ENCODE measurements around the gene CORO2B.
A peak's percentile ranks its signal among the peaks of the same experiment; 100 is the strongest.

CORO2B gene

GRCh38 chr15:68608844-68609232 lies 30.0 kb downstream of the CORO2B start:
- no peak overlapping the region for H3K4me3 ChIP-seq (ENCODE audit: low read depth, low read length)
- TF ChIP-seq MYC (IDR thresholded peaks at IDR 0.05; ENCODE audit: low read depth, low read length) (no peak), POLR2A (IDR thresholded peaks at IDR 0.05; ENCODE audit: extremely low read depth, insufficient read length) (no peak)
- TF ChIP-seq, protein P1, sequence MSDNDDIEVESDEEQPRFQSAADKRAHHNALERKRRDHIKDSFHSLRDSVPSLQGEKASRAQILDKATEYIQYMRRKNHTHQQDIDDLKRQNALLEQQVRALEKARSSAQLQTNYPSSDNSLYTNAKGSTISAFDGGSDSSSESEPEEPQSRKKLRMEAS (IDR thresholded peaks at IDR 0.05; ENCODE audit: low read depth, low read length) = no peak
- TF ChIP-seq, protein P2, sequence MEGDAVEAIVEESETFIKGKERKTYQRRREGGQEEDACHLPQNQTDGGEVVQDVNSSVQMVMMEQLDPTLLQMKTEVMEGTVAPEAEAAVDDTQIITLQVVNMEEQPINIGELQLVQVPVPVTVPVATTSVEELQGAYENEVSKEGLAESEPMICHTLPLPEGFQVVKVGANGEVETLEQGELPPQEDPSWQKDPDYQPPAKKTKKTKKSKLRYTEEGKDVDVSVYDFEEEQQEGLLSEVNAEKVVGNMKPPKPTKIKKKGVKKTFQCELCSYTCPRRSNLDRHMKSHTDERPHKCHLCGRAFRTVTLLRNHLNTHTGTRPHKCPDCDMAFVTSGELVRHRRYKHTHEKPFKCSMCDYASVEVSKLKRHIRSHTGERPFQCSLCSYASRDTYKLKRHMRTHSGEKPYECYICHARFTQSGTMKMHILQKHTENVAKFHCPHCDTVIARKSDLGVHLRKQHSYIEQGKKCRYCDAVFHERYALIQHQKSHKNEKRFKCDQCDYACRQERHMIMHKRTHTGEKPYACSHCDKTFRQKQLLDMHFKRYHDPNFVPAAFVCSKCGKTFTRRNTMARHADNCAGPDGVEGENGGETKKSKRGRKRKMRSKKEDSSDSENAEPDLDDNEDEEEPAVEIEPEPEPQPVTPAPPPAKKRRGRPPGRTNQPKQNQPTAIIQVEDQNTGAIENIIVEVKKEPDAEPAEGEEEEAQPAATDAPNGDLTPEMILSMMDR (IDR thresholded peaks at IDR 0.05; ENCODE audit: low read depth, low read length) = no peak
- no peak for DNase-seq (ENCODE audit: low read depth)

GRCh38 chr15:68609629-68610028 lies 30.8 kb downstream of the CORO2B start:
- DNase-seq (ENCODE audit: low read depth) = peak; percentile 58
- no peak overlapping the region for H3K4me3 ChIP-seq (ENCODE audit: low read depth, low read length)
- TF ChIP-seq, protein P2 (IDR thresholded peaks at IDR 0.05; ENCODE audit: low read depth, low read length) = no peak

- H3K4me3 ChIP-seq (ENCODE audit: low read depth, low read length) = no peak overlapping the region
- DNase-seq (ENCODE audit: low read depth) = no peak
- TF ChIP-seq, protein P1 (IDR thresholded peaks at IDR 0.05; ENCODE audit: low read depth, low read length) = no peak
Observed at GRCh38 chr15:68610825-68611224, 32.0 kb downstream of the CORO2B start.

- no peak overlapping the region for H3K4me3 ChIP-seq (ENCODE audit: low read depth, low read length)
- TF ChIP-seq, protein P2 (IDR thresholded peaks at IDR 0.05; ENCODE audit: low read depth, low read length) = no peak
- TF ChIP-seq MYC (IDR thresholded peaks at IDR 0.05; ENCODE audit: low read depth, low read length) (no peak), POLR2A (IDR thresholded peaks at IDR 0.05; ENCODE audit: extremely low read depth, insufficient read length) (no peak)
- TF ChIP-seq, protein P1 (IDR thresholded peaks at IDR 0.05; ENCODE audit: low read depth, low read length) = no peak
- no peak for DNase-seq (ENCODE audit: low read depth)
Observed at GRCh38 chr15:68612503-68612902, 33.7 kb downstream of the CORO2B start.

- TF ChIP-seq POLR2A (IDR thresholded peaks at IDR 0.05; ENCODE audit: extremely low read depth, insufficient read length) (no peak), MYC (IDR thresholded peaks at IDR 0.05; ENCODE audit: low read depth, low read length) (no peak)
- TF ChIP-seq, protein P1 (IDR thresholded peaks at IDR 0.05; ENCODE audit: low read depth, low read length) = no peak
- TF ChIP-seq, protein P2 (IDR thresholded peaks at IDR 0.05; ENCODE audit: low read depth, low read length) = no peak
- no peak overlapping the region for H3K4me3 ChIP-seq (ENCODE audit: low read depth, low read length)
- DNase-seq (ENCODE audit: low read depth) = peak; percentile 36
Observed at GRCh38 chr15:68612979-68613740, 34.4 kb downstream of the CORO2B start.

DNA sequence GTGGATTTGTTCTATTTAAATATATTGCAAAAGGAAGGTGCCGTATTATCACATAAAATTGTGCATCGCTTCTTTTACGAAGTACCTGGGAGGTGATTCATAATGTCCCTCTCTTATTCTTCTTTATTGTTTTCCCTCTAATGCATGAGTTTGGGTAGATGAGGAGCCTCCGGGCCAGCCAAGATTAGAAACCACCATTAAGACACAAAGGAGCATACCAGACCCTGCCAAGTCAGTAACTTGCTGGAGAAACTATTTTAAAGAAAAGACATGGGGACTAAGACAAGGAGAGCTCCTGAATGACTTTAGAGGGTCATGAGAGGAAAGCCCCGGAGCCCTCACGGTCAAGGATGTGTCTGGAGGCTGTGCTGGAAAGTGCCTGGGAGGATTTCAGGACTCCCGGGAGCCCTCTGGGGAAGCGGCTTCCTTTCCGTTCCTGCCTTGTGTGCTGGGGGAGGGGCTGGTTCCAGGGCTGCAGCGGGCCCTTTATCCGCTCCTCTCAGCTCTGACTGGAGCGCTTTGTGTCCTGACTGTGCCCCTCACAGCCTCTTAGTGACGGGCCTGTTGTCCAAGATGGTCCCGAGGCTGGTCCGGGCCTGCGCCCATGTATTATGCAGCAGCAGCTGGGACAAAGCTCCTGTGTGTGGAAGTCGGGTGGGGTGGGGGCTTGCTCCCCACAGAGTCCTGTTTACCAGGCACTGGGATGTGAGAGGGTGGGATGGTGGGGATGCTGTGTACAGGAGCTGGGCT lies 35.7 kb downstream of the CORO2B start:
- H3K4me3 ChIP-seq (ENCODE audit: low read depth, low read length) = no peak overlapping the region

More for the DNA sequence above, 35.7 kb downstream of the CORO2B start:
- TF ChIP-seq, protein P1 (IDR thresholded peaks at IDR 0.05; ENCODE audit: low read depth, low read length) = no peak
- TF ChIP-seq MYC (IDR thresholded peaks at IDR 0.05; ENCODE audit: low read depth, low read length) = no peak
- TF ChIP-seq POLR2A (IDR thresholded peaks at IDR 0.05; ENCODE audit: extremely low read depth, insufficient read length) = no peak
- TF ChIP-seq, protein P2 (IDR thresholded peaks at IDR 0.05; ENCODE audit: low read depth, low read length) = no peak
- DNase-seq (ENCODE audit: low read depth) = no peak
